LNCaP clone FGC (cell line): ENCODE results near the gene LARGE2.

ENCODE experiments used
- DNase-seq: peaks from one replicate; pipeline ENCODE4 v3.0.0-alpha.2; 2011; ENCODE audit warnings: low read depth
- H3K4me3 ChIP-seq: 2 replicates; pipeline ENCODE4 v1.5.1; 2011; ENCODE audit warnings: mild to moderate bottlenecking, low read depth, low read length, control low read depth
- CTCF ChIP-seq: IDR thresholded peaks from 2 replicates; pipeline ENCODE4 v1.5.1; 2012; ENCODE audit warnings: mild to moderate bottlenecking; ENCODE audit not compliant: control insufficient read depth, insufficient read depth; ENCODE audit errors: extremely low read depth

The LARGE2 gene

DNA sequence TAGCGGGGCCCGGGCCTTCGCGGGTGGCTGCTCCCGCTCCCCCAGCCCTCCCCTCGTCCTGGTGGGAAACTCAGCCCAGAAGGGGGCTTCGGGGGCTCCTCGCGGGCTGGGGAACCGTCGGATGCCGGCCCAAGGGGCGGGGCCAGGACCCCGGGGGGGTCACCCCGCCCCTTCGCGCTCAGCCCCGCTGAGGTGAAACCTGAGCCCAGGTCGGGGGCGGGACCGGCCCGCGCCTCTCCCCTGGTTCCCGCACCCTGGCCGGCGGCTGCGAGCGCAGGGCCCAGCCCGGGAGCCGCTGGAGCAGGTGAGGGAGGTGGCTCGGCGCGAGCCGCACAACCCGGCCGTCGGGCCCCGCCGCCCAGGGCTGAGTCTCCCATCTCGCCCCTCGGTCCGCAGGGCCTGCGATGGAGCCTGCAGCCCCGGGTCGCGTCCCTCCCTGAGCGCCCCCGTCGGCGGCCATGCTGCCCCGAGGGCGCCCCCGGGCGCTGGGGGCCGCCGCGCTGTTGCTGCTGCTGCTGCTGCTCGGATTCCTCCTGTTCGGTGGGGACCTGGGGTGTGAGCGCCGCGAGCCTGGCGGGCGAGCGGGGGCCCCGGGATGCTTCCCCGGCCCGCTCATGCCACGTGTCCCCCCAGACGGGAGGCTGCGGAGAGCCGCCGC lies at the start of gene LARGE2:
LARGE2 (plus strand) TSS at position 232 of the 658 bp plus-strand sequence; CDS start at position 459, 227 bp downstream.
- DNase-seq: no peak
- TF ChIP-seq CTCF: 0 out of 2 replicates have a peak, but pooled peaks have one; percentile 7
- peak within 1 kb of the TSS; percentile 52 for H3K4me3 ChIP-seq

DNA sequence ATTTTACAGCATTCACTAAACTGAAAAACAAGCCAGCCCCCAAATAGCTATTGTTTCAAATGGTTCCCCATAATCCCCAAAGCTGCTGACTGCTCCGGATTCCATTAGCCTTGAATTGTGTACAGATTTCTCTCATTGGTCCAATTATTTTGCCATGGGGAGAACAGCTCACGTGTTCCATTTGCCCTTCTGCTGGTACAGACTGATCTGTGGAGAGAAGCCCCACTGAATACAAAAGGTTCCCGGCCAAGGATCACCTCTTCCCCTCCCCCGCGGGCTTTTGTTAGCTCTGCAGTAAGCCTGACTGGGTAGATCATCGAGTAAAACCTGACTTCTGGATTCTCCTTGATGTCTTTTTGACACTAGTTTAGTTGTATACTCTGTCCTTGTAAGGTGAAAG lies 46.1 kb upstream of the LARGE2 start:
- no peak for TF ChIP-seq CTCF
- no peak for DNase-seq
- H3K4me3 ChIP-seq: no peak overlapping the region

- no peak overlapping the region for H3K4me3 ChIP-seq
- no peak for DNase-seq
- no peak for TF ChIP-seq CTCF
These were observed 45.2 kb upstream of the LARGE2 start for GRCh38 chr11:45877221-45877620.

- TF ChIP-seq CTCF: no peak
- DNase-seq: no peak
- no peak overlapping the region for H3K4me3 ChIP-seq
These were observed 44.6 kb upstream of the LARGE2 start for GRCh38 chr11:45877845-45878244.

GRCh38 chr11:45879803-45880686 lies 42.4 kb upstream of the LARGE2 start:
- H3K4me3 ChIP-seq: no peak overlapping the region
- DNase-seq: no peak
- no peak for TF ChIP-seq CTCF

GRCh38 chr11:45880772-45881570 lies 41.5 kb upstream of the LARGE2 start:
- no peak for TF ChIP-seq CTCF
- DNase-seq: no peak
- H3K4me3 ChIP-seq: no peak overlapping the region
